CD14-positive monocyte (primary cell): ENCODE measurements around the gene ITLN2. TPM values are rescaled to one million over a fixed set of nuclear protein-coding genes. Genes with fewer than 3 reads are reported as not detected.

Experiments used
- DNase-seq, 3 donors: peaks; one replicate each; pipeline ENCODE4 v3.0.0-alpha.2; 2011 to 2022
- H2AFZ ChIP-seq: 2 replicates; pipeline ENCODE4 v1.6.0; 2012; ENCODE audit warnings: mild to moderate bottlenecking, low read depth, low read length, inconsistent platforms; ENCODE audit not compliant: insufficient read depth, poor library complexity, severe bottlenecking
- H3K27ac ChIP-seq, 2 donors: 1 replicate in 1 of 2; 2 replicates in 1 of 2; pipeline ENCODE4 v1.5.1; 2012 to 2013; ENCODE audit warnings: low read length in 2 of 2, control low read depth in 1 of 2, inconsistent platforms in 1 of 2, low read depth in 1 of 2, mild to moderate bottlenecking in 1 of 2
- H3K27me3 ChIP-seq, 2 donors: one replicate each; pipeline versions ENCODE4 v1.6.0 to v1.6.1; 2011 to 2013; ENCODE audit warnings: low read length in 2 of 2; ENCODE audit not compliant: control insufficient read depth in 2 of 2, insufficient read depth in 2 of 2
- H3K36me3 ChIP-seq, 2 donors: replicated peaks in 1 of 2; 1 replicate in 1 of 2; 2 replicates in 1 of 2; pipeline versions ENCODE4 v1.5.1 to v1.6.1; 2012 to 2013; ENCODE audit warnings: low read length in 2 of 2, control low read depth in 1 of 2, inconsistent platforms in 1 of 2, mild to moderate bottlenecking in 1 of 2; ENCODE audit not compliant: insufficient read depth in 2 of 2, control insufficient read depth in 1 of 2
- H3K4me1 ChIP-seq, 2 donors: 1 replicate in 1 of 2; 2 replicates in 1 of 2; pipeline versions ENCODE4 v1.5.1 to v1.6.1; 2012 to 2013; ENCODE audit warnings: low read length in 2 of 2, control low read depth in 1 of 2, inconsistent platforms in 1 of 2, mild to moderate bottlenecking in 1 of 2, moderate library complexity in 1 of 2; ENCODE audit not compliant: insufficient read depth in 2 of 2, control insufficient read depth in 1 of 2
- H3K4me2 ChIP-seq: replicated peaks from 2 replicates; pipeline ENCODE3; 2012; ENCODE audit warnings: low read length, moderate library complexity, mild to moderate bottlenecking; ENCODE audit not compliant: poor library complexity, severe bottlenecking; ENCODE audit errors: extremely low read depth
- H3K4me3 ChIP-seq, 3 experiments: fragments of 200-600 bp in 1 of 3; sonication (generic) in 1 of 3; replicated peaks in 1 of 3; 1 replicate in 2 of 3; 2 replicates in 1 of 3; pipeline ENCODE4 v1.5.1; 2011 to 2013; ENCODE audit warnings: low read length in 3 of 3, mild to moderate bottlenecking in 3 of 3, control low read depth in 2 of 3, low read depth in 2 of 3, inconsistent platforms in 1 of 3, moderate library complexity in 1 of 3
- H3K79me2 ChIP-seq: 2 replicates; pipeline ENCODE4 v1.6.0; 2012; ENCODE audit warnings: mild to moderate bottlenecking, control low read depth, inconsistent platforms, low read length, moderate library complexity; ENCODE audit not compliant: insufficient read depth
- H3K9ac ChIP-seq: 2 replicates; pipeline ENCODE4 v1.6.0; 2017; ENCODE audit warnings: low read length, mild to moderate bottlenecking; ENCODE audit not compliant: insufficient read depth, poor library complexity, severe bottlenecking
- H3K9me3 ChIP-seq, 2 donors: replicated peaks in 1 of 2; 1 replicate in 1 of 2; 2 replicates in 1 of 2; pipeline versions ENCODE4 v1.5.1 to v1.6.1; 2012 to 2013; ENCODE audit warnings: low read length in 2 of 2, control low read depth in 1 of 2; ENCODE audit not compliant: control insufficient read depth in 1 of 2, insufficient read depth in 1 of 2
- H4K20me1 ChIP-seq: 2 replicates; pipeline ENCODE4 v1.6.0; 2012; ENCODE audit warnings: mild to moderate bottlenecking, low read length, control low read depth, moderate library complexity; ENCODE audit not compliant: insufficient read depth
- H3K27ac Mint-ChIP-seq, 7 donors: one replicate each; pipeline ENCODE4 v1.8.0; 2020; ENCODE audit warnings: mild to moderate bottlenecking in 7 of 7, mixed read lengths in 7 of 7, moderate library complexity in 6 of 7, inconsistent platforms in 2 of 7
- H3K27me3 Mint-ChIP-seq, 3 donors: one replicate each; pipeline ENCODE4 v1.8.0; 2021 to 2022; ENCODE audit warnings: low read depth in 3 of 3, mild to moderate bottlenecking in 3 of 3, mixed read lengths in 3 of 3, moderate library complexity in 3 of 3, inconsistent platforms in 1 of 3
- H3K36me3 Mint-ChIP-seq, 2 donors: one replicate each; pipeline ENCODE4 v1.8.0; 2020; ENCODE audit warnings: mixed read lengths in 2 of 2, inconsistent platforms in 1 of 2, mild to moderate bottlenecking in 1 of 2
- H3K4me1 Mint-ChIP-seq: one replicate; pipeline ENCODE4 v1.8.0; 2020; ENCODE audit warnings: mild to moderate bottlenecking, mixed read lengths
- H3K4me3 Mint-ChIP-seq, 2 donors: one replicate each; pipeline ENCODE4 v1.8.0; 2020; ENCODE audit warnings: mild to moderate bottlenecking in 2 of 2, mixed read lengths in 2 of 2, moderate library complexity in 1 of 2
- H3K9me3 Mint-ChIP-seq, 7 donors: one replicate each; pipeline ENCODE4 v1.8.0; 2020 to 2022; ENCODE audit warnings: mixed read lengths in 7 of 7, mild to moderate bottlenecking in 6 of 7, moderate library complexity in 6 of 7, inconsistent platforms in 2 of 7
- CTCF ChIP-seq: fragments of 200-600 bp; IDR thresholded peaks from one replicate; pipeline ENCODE4 v1.8.0; 2022; ENCODE audit warnings: antibody characterized with exemption, mild to moderate bottlenecking
- WGBS: methylation state at CpG from one replicate; pipeline ENCODE4 v1.1.5; 2013; ENCODE audit warnings: missing lambda C conversion rate; ENCODE audit not compliant: insufficient coverage; 5-methylcytosine and 5-hydroxymethylcytosine counted together
- intact Hi-C, 2 donors: fragments of 100-400 bp; cut with micrococcal nuclease; formaldehyde crosslinking; loops; one replicate each; pipeline versions ENCODE4 v1.15.0 to v1.15.1; 2023
- polyA plus RNA-seq, 3 donors: library from polyadenylated mRNA; depleted of rRNA in 1 of 3; unstranded in 2 of 3; stranded (reverse) in 1 of 3; fragments of 300-500 nt in 2 of 3; fragments of >200 nt in 1 of 3; fragmentation: Illumina TruSeq in 2 of 3; gene quantifications; 1 replicate in 2 of 3; 2 replicates in 1 of 3; pipeline ENCODE4 v1.2.3, GENCODE V29; 2012 to 2021

Gene ITLN2
- polyA plus RNA-seq, 3 donors: not detected

DNA sequence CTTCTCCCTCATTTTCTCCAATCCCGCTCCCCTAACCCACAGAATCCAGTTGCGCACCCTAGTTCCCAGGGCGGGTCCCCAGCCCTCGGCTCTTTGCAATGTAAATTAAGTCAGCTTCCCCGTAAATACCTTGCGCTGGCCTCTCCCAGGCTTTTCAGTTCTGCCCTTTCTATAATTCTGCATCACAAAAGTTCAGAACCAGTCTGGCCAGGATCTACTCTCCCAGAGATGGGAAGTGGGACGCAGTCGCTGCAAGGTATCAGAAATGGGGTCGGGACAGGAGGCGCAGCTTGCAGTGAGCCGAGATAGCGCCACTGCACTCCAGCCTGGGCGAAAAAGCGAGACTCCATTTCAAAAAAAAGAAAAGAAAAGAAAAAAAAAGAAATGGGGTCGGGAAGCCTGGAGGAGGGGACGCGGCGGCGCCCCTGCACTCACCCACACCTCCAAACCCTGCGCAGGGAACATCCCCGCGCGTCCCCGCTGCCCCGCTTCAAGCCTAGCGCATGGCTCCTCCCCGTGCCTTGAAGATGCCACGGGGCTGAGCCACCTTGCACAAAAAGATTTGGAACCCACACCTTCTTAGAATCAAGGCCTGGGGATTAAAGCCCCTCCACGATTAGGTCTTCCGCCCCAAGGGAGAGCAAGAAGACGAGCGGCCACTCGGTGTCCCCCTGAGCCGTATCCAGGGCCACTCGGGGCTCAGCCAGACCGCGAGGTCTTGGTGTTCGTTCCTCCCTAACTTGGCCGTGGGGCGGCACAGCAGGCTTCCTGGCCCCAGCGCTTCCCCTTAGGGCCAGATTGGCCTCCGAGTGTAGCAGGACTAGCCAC is 27.2 kb upstream of the ITLN2 start:
- peaks cover 13% of the 10 kb centered on the region for H3K4me1 Mint-ChIP-seq
- no peaks in the 10 kb centered on the region for H4K20me1 ChIP-seq
- WGBS: 3% methylated on average over 28 of the region's 42 CpGs
- H3K9me3 Mint-ChIP-seq: peaks cover 0 to 6% (median 2%) of the 10 kb centered on the region in 7 donors
- no peak overlapping the region for H3K27ac ChIP-seq
- DNase-seq: peak; percentile 18 to 26 (median 26)
- peak overlapping the region in 2 of 3 experiments; percentile 21 to 67 for H3K4me3 ChIP-seq
- TF ChIP-seq CTCF: no peak
- H3K9ac ChIP-seq: no peak overlapping the region
- H3K27me3 Mint-ChIP-seq: peaks cover 24 to 35% (median 28%) of the 10 kb centered on the region in 3 donors
- H3K9me3 ChIP-seq: no peaks in the 10 kb centered on the region
- H3K27me3 ChIP-seq: peaks cover 9 to 29% of the 10 kb centered on the region in 2 donors
- peaks cover 12 to 13% of the 10 kb centered on the region in 2 donors for H3K4me1 ChIP-seq
- H3K79me2 ChIP-seq: no peaks in the 10 kb centered on the region
- H3K36me3 ChIP-seq: no peaks in the 10 kb centered on the region
- peaks cover 0 to 8% of the 10 kb centered on the region in 2 donors for H3K36me3 Mint-ChIP-seq
- H2AFZ ChIP-seq: peak overlapping the region; percentile 75
- H3K27ac Mint-ChIP-seq: no peak overlapping the region
- peak overlapping the region; percentile 80 for H3K4me2 ChIP-seq
- intact Hi-C loops: no loop called here
- peak overlapping the region; percentile 76 to 91 for H3K4me3 Mint-ChIP-seq

- no CpG with 5 or more reads among the region's 2 CpGs for WGBS
- Mint-ChIP-seq H3K36me3 (peaks cover 0 to 8% of the 10 kb centered on the region in 2 donors), H3K4me1 (peaks cover 13% of the 10 kb centered on the region), H3K9me3 (peaks cover 0 to 5% (median 2%) of the 10 kb centered on the region in 7 donors), H3K27ac (peak overlapping the region in 1 of 7 donors; percentile 48), H3K4me3 (no peak overlapping the region), H3K27me3 (peaks cover 24 to 38% (median 28%) of the 10 kb centered on the region in 3 donors)
- TF ChIP-seq CTCF: no peak
- intact Hi-C loops: no loop called here
- no peak for DNase-seq
- Histone ChIP-seq H3K4me3 (no peak overlapping the region), H3K9ac (no peak overlapping the region), H3K27ac (no peak overlapping the region), H3K27me3 (peaks cover 9 to 29% of the 10 kb centered on the region in 2 donors), H3K36me3 (no peaks in the 10 kb centered on the region), H3K4me1 (peaks cover 12 to 13% of the 10 kb centered on the region in 2 donors), H4K20me1 (no peaks in the 10 kb centered on the region), H3K9me3 (no peaks in the 10 kb centered on the region), H3K4me2 (no peak overlapping the region), H2AFZ (no peak overlapping the region), H3K79me2 (no peaks in the 10 kb centered on the region)
Measured at GRCh38 chr1:160979286-160979685, 24.7 kb upstream of the ITLN2 start.
